Stimulated activated CD8-positive, alpha-beta memory T cell treated with anti-CD3 and anti-CD28 coated beads, Interleukin-12 subunit alpha, Interleukin-12 subunit beta, amount 100 ng/mL, for 1 hour (primary cell): ENCODE results near the gene ITFG1.

Source experiments
- DNase-seq: peaks from one replicate; pipeline ENCODE4 v3.0.0-alpha.2; 2020; ENCODE audit warnings: low read depth

Gene ITFG1

DNA sequence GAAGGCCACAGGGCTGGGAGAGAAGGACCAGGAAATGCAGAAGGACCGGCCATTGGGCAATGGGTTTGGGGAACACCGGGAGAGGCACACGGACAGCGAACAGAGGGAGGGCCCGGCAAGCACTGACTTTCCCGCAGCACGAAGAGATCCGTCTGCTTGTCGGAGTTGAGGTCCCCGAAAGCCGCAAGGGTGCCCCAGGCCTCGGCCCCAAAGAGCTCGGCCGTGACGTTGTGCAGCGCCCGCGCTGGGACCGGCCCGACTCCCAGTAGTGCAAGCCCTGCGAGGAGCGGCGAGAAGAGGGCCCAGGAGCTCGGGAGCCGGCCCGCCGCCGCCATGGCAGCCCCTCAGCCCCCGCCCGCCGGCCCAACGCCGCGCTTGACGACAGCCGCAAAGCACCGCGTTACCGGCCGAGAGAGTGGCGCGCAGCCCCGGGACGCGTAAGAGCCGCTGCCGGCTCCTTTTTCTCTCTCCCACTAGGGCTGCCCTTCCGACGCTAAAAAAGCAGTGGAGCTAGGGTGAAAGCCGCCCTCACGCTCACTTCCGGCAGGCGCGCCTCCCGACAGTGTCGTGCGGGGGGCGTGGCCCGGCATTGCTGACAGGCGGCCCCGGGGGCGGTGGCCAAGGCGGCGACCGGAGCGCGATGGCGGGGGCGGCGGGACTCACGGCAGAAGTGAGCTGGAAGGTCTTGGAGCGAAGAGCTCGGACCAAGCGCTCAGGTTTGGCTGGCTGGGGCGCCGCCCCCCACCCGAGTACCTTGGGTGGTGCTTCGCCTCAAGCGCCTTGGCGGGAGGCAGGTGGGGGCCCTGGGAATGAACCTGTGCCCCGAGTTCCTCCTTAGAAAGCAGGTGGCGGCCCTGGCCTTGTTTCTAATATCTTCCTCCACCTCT lies at the start of gene ITFG1, which contains the start of gene PHKB:
TSS of gene ITFG1 (minus strand) at position 353 of the 887 bp plus-strand sequence. CDS start at position 335, 18 bp downstream.
TSS of gene PHKB (plus strand) at position 621 of the 887 bp plus-strand sequence. CDS start at position 641, 20 bp downstream.
- peak; percentile 90 for DNase-seq

DNA sequence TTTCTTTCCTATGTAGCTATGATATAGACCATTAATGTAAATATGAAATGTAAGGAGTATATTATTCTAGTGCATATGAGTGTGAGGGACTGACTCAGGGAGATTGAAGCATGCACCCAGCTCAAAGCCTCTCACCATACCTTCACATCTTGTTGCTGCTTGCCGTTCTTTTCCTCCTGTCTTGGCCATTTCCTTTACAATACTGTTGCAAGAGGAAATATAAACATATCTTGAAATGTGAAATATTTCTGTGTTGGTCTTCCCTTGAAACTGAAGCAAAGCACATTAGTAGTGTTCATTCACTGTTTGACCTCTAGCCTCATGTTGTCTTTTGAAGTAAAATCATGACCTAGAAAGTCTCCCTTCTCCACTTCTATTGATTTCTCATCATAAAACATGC lies 46.8 kb upstream of the ITFG1 start:
- no peak for DNase-seq

DNA sequence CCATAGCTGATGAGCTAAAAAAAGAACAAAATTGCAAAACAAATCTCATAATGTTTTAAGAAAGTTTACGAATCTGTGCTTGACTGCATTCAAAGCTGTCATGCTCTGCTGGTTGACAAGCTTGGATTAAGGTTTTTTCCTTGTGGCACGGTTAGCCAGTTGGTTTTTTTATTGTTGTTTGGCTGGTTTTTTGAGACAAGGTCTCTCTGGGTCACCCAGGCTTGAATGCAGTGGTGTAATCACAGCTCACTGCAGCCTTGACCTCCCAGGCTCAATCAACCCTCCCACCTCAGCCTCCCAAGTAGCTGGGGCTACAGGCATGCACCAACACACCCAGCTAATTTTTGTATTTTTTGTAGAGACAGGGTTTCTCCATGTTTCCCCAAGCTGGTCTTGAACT lies 45.9 kb upstream of the ITFG1 start:
- DNase-seq, result no peak

DNA sequence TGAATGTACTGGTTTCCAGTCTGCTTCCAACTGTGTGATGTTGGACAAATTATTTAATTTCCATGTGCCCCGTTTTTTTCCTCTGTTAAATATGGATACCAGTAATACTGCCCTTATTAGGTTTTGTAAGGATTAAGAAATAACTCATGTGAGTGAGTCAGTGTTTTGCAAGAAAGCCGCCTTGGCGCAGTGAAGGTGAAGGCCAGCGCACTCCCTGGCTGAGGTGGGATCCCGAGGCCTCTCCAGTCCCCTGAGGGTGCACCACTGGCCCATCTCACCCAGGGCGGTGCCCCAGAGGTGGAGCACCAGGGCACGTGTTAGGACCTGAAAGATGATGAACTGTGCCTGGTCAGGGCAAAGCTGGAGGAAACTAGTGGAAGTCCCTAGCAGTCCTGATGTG lies 43.7 kb upstream of the ITFG1 start:
- DNase-seq, result no peak

DNA sequence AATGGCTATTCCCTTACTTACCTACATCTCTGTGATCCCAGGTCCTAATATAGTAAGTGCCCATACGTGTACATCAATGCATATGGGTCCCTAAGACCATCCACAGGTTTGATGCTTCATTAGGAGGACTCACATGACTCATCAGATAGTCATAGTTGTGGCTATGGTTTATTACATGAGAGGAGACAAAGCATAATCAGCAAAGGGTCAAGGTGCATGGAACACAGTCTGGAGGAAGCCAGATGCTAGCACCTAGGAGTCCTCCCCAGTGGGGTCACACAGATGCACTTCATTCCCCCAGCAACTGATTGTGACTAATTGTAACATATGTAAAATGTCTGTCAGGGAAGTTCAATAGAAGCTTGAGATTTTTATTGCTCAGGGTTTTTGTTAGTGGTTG lies 43.1 kb upstream of the ITFG1 start:
- no peak for DNase-seq

DNA sequence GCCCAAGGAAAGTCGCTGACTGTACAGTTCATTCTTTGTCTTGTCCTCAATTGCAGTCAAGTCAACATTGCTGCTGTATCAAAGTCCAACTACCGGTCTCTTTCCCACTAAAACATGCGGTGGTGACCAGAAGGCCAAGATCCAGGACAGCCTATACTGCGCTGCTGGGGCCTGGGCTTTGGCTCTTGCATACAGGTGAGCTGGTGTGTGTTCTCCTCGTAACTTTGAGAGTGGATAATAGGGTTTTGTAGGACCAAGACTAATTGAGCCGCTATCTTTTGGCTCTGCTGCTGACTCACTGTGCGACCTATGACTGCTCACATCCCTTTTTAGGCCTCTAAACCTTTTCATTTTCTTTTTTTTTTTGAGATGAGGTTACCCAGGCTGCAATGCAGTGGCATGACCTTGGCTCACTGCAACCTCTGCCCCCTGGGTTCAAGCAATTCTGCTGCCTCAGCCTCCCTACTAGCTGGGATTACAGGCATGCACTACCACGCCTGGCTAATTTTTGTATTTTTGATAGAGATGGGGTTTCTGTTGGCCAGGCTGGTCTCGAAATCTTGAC lies 38.9 kb upstream of the ITFG1 start:
- no peak for DNase-seq

DNA sequence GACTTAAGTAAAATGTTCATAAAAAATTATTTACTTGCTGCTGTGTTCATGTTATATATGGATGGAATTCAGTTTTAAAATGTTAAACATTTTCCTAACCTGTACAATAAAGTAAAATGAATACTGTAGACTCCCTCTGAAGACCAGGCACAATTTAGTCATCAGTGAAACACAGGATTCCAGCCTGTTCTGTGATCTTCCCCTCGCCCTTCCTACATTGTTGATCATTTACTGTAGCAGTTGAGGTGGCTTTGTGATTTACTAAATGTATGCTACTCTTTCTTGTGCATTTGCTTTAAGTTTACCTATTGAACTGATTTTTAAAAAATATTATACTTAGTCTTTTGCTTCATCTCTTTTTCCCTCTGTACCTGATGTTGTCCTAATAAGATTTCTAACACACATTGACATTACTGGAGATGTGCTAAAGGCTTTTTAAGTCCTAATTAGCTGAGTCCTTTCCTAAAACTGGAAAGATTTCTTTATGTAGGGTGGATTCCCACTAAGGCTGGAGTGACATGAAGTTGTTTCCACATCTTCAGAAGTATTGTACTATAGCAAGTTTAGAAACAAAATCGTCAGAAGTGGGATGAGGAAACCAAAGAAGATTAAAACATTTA lies 38.3 kb upstream of the ITFG1 start:
- no peak for DNase-seq

DNA sequence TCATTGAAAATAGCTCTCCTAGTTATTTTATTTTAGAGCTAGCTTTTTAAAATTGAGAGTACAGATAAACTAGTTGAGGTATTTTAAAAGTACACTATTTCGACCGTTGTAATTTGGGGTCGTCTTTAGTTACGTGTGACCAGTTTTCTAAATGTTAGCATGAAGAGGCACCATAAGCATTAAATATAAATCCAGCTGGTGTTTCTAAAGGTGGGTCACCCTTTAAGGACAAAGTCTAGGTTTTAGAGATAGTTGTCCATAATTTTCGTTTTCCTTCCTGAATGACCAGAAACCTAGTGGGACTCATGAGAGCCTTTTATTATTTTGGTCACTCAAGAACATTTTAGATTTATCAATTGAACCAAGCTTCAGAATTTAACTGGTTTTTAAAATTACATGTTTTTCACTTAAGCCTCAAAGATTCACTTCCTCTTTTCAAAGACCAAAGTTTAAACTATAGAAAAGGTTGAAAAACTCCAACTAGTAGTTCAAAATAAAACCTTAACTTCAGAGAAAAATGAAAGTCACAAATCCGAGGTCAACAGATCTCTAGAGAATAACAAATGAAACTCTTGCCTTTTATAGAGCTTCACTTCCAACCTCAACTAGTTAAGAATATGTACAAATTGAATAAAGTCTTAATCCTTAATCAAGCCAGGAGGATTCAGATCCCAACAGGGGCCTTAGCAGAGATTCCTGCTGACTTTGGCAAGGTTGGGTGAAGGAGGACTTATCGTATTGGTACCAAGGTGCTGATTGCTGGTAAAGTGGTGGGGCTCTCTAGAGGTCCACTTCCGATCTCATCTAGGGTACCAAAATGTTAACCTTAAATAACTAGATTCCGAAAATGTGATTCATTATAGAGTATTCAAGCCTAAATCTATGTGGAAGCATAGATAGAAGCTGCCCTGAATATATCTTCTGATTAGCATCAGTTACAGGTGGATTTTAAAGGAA lies 32.8 kb upstream of the ITFG1 start:
- DNase-seq, result no peak

DNA sequence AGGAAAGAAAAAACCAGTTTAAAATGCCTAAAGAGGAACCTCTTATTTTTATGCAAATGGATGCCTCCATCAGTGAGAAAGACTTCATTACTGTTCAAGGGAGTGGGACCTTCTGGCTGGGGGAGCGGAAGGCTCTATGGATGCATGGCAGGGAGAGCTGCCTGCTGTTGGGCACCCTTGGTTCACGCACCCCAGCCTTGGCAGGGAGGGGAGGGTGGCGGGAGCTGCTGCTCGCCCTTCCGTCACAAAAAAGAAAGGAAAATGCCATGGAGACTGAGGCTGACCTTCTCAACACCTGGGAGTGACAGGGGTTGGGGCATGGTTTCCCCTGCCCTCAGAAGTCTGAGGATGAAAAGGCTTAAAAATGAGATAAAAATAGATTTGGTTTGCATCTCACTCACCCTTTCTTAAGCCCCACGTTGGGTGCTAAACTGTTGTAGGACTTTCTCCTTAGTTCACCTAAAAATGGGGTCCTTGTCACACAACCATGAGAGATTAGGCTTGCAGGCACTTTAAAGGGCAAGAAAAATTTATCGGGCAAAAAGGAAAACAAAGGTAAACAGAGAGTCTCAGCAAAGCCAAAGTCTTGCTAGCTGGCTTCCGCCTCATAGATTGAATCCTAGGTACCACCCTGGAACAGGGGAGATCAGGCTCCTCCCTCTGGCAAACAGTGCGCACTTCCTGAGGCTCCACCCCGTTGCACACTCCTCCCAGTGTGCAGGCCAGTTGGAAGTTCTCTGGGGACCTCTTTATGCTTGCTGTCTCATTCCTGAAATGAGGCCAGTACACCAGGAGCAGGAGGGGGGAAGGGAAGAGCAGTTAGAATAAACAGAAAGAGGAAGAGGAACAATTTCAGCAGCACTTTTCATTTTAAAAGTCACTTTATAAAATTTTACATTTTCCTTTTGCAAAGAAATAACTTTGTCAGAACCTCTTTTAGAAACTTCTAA lies 31.8 kb upstream of the ITFG1 start:
- DNase-seq, result no peak

DNA sequence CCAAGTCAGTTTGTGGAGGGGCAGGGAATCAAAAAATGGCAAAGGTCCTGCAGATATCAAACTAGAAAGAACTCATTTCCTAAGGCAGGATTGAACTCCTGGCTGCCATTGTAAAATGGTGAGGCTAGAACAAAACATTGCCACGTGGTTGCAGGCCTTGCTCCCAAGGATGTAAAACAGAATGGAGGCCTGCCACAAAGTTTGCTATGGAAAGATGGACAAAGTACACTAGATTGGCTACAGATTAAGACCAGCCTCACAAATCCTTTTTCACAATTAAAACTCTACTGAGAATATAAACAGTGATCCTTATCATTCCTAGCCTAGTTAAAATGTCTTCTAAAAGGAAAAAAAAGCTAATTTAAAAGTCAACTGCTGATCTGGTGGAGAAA lies 31.2 kb upstream of the ITFG1 start:
- no peak for DNase-seq

DNA sequence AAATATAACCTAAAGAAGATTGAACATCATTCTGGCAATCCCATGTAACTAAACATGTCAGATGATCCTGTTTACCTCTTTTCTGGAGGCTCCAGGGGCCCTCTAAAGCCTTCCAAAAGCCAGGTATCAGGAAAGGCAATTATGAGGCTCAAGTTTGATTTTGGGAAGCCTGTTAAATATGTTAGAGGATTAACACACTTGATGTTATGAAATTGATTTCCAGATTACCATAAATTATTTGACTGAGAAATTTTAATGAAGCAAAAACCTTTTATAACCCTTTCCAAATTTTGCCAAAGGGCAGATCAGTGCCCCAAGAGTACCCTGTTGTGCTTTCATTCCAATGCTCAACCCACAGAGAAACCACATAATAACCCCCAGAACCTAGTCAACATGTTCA lies 29.6 kb upstream of the ITFG1 start:
- DNase-seq, result no peak

DNA sequence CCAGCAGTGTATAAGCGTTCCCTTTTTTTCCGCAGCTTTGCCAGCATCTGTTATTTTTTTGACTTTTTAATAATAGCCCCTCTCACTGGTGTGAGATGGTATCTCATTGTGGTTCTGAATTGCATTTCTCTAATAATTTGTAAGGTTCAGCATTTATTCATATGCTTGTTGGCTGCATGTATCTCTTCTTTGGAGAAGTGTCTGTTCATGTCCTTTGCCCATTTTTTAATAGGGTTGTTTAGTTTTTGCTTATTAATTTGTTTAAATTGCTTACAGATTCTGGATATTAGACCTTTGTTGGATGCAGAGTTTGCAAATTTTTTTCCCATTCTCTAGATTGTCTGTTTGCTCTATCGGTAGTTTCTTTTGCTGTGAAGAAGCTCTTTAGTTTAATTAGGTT lies 27.2 kb upstream of the ITFG1 start:
- no peak for DNase-seq

DNA sequence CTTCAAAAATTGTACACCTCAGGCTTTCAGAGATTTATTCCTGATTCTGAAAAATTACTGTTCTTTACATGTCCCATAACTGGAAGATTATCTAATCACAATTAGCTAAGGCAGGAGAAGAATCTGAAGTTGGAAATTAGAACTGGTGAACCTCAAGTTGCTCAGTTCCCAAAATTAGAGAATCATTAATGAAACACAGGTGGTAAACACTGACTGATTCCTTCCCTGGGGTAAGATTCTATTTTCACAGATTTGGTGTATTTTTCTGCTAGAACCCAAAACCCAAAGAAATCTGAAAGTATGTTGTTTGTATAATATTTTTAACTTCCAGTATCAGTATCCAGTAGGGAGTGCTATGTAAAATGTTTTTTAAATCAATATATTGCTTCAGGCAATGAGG lies 26.0 kb upstream of the ITFG1 start:
- no peak for DNase-seq

DNA sequence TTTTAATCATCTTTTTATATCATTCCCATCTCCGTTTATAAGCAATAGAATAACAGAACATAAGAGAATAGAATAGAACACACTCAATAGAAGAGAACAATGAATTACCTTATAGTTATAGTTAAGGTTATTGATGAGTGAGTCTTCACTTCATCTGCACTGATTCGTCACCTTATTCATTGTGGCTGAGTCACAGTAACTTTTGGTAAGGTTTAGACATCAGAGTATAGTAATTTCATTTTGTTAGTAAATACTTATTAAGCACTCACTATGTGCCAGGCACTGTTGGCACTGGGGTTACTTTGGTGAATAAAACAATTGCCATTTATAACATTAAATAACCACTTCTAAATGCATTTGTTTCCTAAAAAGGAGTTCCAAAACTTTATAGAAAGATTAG lies 22.8 kb upstream of the ITFG1 start:
- no peak for DNase-seq

DNA sequence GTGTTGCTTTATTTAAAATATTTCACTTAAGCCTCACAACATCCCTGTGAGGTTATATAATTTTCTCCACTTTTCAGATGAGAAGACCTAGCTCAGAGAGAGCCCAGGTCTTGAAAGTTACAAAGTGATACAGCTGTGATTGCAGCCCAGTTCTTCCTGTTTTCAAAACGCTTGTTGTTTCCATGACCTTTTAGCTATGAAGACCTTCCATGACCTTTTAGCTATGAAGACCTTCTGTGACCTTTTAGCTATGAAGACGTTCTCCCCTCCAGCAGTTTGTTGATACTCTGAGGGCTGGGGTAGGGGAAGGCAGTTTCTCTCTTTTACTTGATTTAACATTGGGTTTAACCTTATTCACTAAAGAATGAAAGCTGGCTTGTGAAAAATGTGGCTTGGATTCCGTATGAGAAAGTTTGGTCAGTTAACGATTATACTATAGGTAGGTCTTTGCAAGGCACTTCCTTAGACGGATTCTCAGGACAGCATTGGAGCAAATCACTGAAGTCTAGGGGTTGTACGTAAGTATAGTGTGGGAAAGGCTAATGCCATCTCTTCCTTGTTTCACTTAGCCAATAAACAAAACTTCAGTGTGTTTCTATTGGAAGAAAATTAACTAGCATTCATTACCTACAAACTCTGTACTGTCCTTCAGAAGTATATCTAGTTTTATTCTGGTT lies 21.0 kb upstream of the ITFG1 start:
- DNase-seq, result no peak

DNA sequence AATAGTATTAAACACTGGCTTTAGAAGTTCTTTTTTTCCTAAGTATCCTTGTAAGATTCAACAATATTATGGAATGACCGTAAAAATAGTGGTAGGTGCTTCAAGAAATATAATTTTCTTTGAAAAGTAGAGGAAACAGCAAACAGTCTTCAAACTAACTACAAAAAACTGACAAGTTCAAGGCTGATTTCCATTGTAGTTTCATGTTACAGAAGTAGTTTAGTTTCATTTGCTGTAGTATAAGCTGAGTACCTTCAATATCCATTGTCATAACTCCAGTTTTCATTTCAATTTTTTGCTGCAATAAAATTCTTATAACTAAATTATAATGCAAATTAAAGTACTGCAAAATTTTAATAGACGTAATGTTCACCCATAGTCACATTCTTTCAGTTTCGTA lies 19.5 kb upstream of the ITFG1 start:
- no peak for DNase-seq

DNA sequence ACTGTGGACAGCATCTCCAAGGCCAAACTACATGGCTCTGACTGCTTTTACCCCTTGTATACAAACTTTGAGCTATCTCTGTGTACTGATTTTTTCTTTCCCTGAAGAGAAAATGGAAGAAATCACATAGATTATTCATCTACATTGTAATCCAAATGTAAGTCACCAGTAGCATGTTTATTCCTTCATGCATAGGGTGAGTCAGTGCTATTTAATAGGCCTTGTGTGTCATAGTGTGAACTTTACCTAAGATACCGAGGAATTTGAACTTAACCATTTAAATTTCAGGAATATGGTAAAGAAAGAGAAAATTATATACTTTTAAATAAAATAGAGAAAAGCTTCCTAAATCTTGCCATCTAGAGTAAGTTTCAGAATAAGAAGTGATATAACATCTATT lies 16.8 kb upstream of the ITFG1 start:
- DNase-seq, result no peak

DNA sequence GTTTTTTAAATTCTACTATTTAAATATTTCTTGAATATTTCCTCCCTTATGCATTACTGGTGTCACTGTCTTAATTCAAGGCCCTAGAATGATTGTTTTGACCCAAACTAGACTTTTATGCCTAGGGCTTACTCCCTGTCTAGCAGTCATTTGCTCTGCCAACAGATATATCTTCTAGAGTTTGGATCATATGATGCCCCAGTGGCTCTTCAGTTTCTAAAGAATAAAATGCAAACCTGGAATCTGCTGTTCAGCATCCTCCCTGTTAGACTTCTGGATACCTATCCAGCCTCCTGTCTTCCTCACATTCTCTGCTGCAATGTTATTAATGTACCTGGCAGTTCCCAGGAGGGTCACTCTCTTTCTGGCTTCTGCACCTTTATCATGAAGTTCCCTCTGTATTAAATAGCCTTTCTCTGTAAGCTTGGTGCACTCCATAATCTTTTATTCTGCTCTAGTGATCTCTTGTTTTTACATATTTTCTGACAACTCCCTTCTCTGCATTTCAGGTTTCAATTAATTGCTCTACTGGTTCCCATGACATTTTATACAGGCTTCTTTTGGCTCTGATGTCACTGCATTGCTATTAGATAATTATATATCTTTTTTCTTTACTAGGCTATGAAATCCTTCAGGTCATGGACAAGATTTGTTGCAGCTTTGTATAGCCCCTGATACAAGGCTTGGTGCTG lies 15.9 kb upstream of the ITFG1 start:
- no peak for DNase-seq

DNA sequence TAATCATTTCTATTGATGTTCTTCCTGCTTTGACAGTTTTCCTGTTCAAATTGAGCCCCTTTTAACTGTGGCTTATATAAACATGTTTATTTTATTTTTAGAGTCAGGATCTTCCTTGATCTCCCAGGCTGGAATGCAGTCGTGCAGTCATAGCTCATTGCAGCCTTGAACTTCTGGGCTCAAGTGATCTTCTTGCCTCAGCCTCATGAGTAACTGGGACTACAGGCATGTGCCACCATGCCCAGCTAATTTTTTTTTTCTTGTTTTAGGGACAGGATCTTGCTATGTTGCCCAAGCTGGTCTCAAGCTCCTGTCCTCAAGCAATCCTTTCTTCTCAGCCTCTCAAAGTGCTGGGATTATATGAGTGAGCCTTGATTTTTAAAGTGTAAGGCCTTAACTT lies 14.9 kb upstream of the ITFG1 start:
- no peak for DNase-seq

DNA sequence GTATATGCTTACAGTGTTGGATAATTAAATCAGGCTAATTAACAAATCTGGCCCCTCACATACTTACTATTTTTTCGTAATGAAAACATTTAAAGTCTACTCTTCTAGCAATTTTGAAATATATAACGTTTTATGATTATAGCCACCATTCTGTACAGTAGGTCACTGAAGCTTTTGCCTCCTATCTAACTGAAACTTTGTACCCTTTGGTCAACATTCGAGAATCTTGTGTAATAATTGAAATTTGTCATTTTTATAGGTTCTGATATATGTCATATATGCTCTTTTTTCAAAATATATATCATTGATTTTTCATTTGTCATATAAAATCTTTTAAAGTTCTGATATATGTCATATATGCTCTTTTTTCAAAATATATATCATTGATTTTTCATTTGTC lies 12.9 kb upstream of the ITFG1 start:
- DNase-seq, result no peak
